Endothelial cell of umbilical vein (primary cell): ENCODE measurements around the gene LPP. TPM values are rescaled to one million over a fixed set of nuclear protein-coding genes. Genes with fewer than 3 reads are reported as not detected.

Experiments
- BruUV-seq: library from RNA; stranded (reverse); fragments of 400-500 nt; replicated peaks from 2 replicates; lab custom pipeline; 2021; lab: Mats Ljungman, UMichigan
- CTCF ChIA-PET: fragments of 300-600, 350-600 bp; sonication (Branson Sonifier 250); formaldehyde crosslinking; loops from one replicate; lab custom pipeline; 2021; ENCODE audit warnings: antibody characterized with exemption, inconsistent platforms; lab: Charles Lee
- POLR2A ChIA-PET: fragments of 300-600, 350-600 bp; sonication (Branson Sonifier 250); formaldehyde crosslinking; loops from one replicate; lab custom pipeline; 2021; ENCODE audit warnings: antibody characterized with exemption, inconsistent platforms; lab: Charles Lee
- DNase-seq: peaks from one replicate; pipeline ENCODE4 v3.0.0-alpha.2; 2011; ENCODE audit warnings: low read depth, low spot score
- FAIRE-seq: peaks from 2 replicates; lab custom pipeline; 2011; peaks lifted over from hg19 to GRCh38; lab: Jason Lieb, UNC
- H2AFZ ChIP-seq: 2 replicates; pipeline ENCODE4 v1.6.0; 2012; ENCODE audit warnings: low read depth, low read length, control low read depth, inconsistent platforms
- H3K27ac ChIP-seq: 2 replicates; pipeline ENCODE4 v1.5.1; 2011; ENCODE audit warnings: low read depth, mild to moderate bottlenecking, control low read depth, low read length, moderate library complexity; ENCODE audit not compliant: insufficient read depth
- H3K27me3 ChIP-seq, 2 experiments: 2 replicates each; pipeline versions ENCODE4 v1.6.0 to v1.6.1; 2011; ENCODE audit warnings: low read length in 2 of 2, mixed read lengths in 1 of 2; ENCODE audit not compliant: control insufficient read depth in 2 of 2, insufficient read depth in 2 of 2
- H3K36me3 ChIP-seq, 2 experiments: 2 replicates in 1 of 2; 3 replicates in 1 of 2; pipeline ENCODE4 v1.5.1; 2011; ENCODE audit warnings: low read length in 2 of 2, mild to moderate bottlenecking in 1 of 2, moderate library complexity in 1 of 2; ENCODE audit not compliant: control insufficient read depth in 2 of 2, insufficient read depth in 2 of 2; ENCODE audit errors: extremely low read depth in 1 of 2
- H3K4me1 ChIP-seq: 3 replicates; pipeline ENCODE4 v1.5.1; 2011; ENCODE audit warnings: mild to moderate bottlenecking, low read length; ENCODE audit not compliant: control insufficient read depth, insufficient read depth; ENCODE audit errors: extremely low read depth
- H3K4me2 ChIP-seq: 2 replicates; pipeline ENCODE4 v1.6.1; 2011; ENCODE audit warnings: low read length, control low read depth, mixed read lengths; ENCODE audit not compliant: insufficient read depth
- H3K4me3 ChIP-seq, 3 experiments: fragments of 200-600 bp in 1 of 3; sonication (generic), shearing (Covaris generic) in 1 of 3; replicated peaks in 1 of 3; 2 replicates each; pipeline ENCODE4 v1.5.1; 2011 to 2016; ENCODE audit warnings: control low read depth in 3 of 3, low read length in 3 of 3, mild to moderate bottlenecking in 2 of 3, inconsistent platforms in 1 of 3, low read depth in 1 of 3, moderate library complexity in 1 of 3; ENCODE audit not compliant: insufficient read depth in 1 of 3
- H3K79me2 ChIP-seq: 2 replicates; pipeline ENCODE4 v1.6.0; 2012; ENCODE audit warnings: low read length, inconsistent platforms; ENCODE audit not compliant: control insufficient read depth, insufficient read depth
- H3K9ac ChIP-seq: replicated peaks from 2 replicates; pipeline ENCODE3; 2011; ENCODE audit warnings: low read length, control low read depth; ENCODE audit not compliant: insufficient read depth; ENCODE audit errors: extremely low read depth
- H3K9me1 ChIP-seq: replicated peaks from 3 replicates; pipeline ENCODE4 v1.6.0; 2011; ENCODE audit warnings: mild to moderate bottlenecking, low read length; ENCODE audit not compliant: control insufficient read depth, insufficient read depth; ENCODE audit errors: extremely low read depth
- H3K9me3 ChIP-seq: replicated peaks from 2 replicates; pipeline ENCODE4 v1.5.1; 2012; ENCODE audit warnings: low read length, inconsistent platforms; ENCODE audit not compliant: control insufficient read depth, insufficient read depth
- H4K20me1 ChIP-seq: replicated peaks from 2 replicates; pipeline ENCODE3; 2011; ENCODE audit warnings: mild to moderate bottlenecking, low read length; ENCODE audit not compliant: control insufficient read depth, insufficient read depth; ENCODE audit errors: extremely low read depth
- EZH2 ChIP-seq: IDR thresholded peaks from 2 replicates; pipeline ENCODE4 v1.6.1; 2012; ENCODE audit warnings: borderline replicate concordance, low read depth, mild to moderate bottlenecking, moderate library complexity, low read length, inconsistent platforms; ENCODE audit not compliant: severe bottlenecking
- FOS ChIP-seq: IDR thresholded peaks from 2 replicates; pipeline ENCODE4 v1.6.1; 2011; ENCODE audit warnings: mild to moderate bottlenecking, low read length, moderate library complexity, borderline replicate concordance; ENCODE audit not compliant: insufficient read depth
- GATA2 ChIP-seq: IDR thresholded peaks from 2 replicates; pipeline ENCODE4 v1.7.0; 2011; ENCODE audit warnings: low read depth, mild to moderate bottlenecking, moderate library complexity, mixed read lengths, low read length; ENCODE audit not compliant: insufficient read length, insufficient read depth
- JUN ChIP-seq: IDR thresholded peaks from 2 replicates; pipeline ENCODE4 v1.6.1; 2011; ENCODE audit warnings: borderline replicate concordance, low read depth; ENCODE audit not compliant: insufficient read length, insufficient read depth
- MYC ChIP-seq: IDR thresholded peaks from one replicate; pipeline ENCODE4 v1.6.1; 2011; ENCODE audit warnings: mild to moderate bottlenecking, low read depth, low read length
- POLR2A ChIP-seq: IDR thresholded peaks from 2 replicates; pipeline ENCODE4 v1.6.1; 2012; ENCODE audit warnings: low read depth, mild to moderate bottlenecking, control low read depth, low read length
- POLR2AphosphoS5 ChIP-seq: IDR thresholded peaks from 2 replicates; pipeline ENCODE4 v1.6.1; 2012; ENCODE audit warnings: low read depth, mild to moderate bottlenecking, control low read depth, low read length, moderate library complexity; ENCODE audit not compliant: insufficient read depth
- dilution Hi-C: fragments of 300-500 bp; cut with MboI; formaldehyde crosslinking; loops from one replicate; pipeline ENCODE4 v1.15.0; 2019; ENCODE audit warnings: low sequenced_read_pairs; ENCODE audit not compliant: extremely low pct_ligation_motif_present
- intact Hi-C: fragments of 100-400 bp; cut with micrococcal nuclease; formaldehyde crosslinking; loops from one replicate; pipeline ENCODE4 v1.10.0; 2022
- polyA plus RNA-seq, 4 experiments: library from polyadenylated mRNA; depleted of rRNA in 3 of 4; stranded (reverse) in 3 of 4; unstranded in 1 of 4; fragments of >200 nt; gene quantifications; 2 replicates each; pipeline versions ENCODE4 v1.2.1 to v1.2.3, GENCODE V29; 2011 to 2012; ENCODE audit warnings: missing spikeins in 1 of 4
- total RNA-seq: library from RNA; stranded (reverse); gene quantifications from 2 replicates; pipeline ENCODE4 v1.2.3, GENCODE V29; 2021
- TF ChIP-seq, protein P1 (sequence below), 2 donors: IDR thresholded peaks; 1 replicate in 1 of 2; 2 replicates in 1 of 2; pipeline ENCODE4 v1.5.1; 2011; ENCODE audit warnings: low read length in 2 of 2, mild to moderate bottlenecking in 2 of 2, moderate library complexity in 2 of 2, control low read depth in 1 of 2, inconsistent platforms in 1 of 2, low read depth in 1 of 2; ENCODE audit not compliant: insufficient read depth in 1 of 2; ENCODE audit errors: extremely low read depth in 1 of 2
- TF ChIP-seq, protein P2 (sequence below): IDR thresholded peaks from 2 replicates; pipeline ENCODE4 v1.6.1; 2011; ENCODE audit not compliant: insufficient read depth, insufficient read length

LPP gene
- total and polyA plus RNA-seq, 2 donors (not counting 3 experiments of a cell fraction or from before 2014, with no cell fraction given): 16.9 to 153 TPM

DNA sequence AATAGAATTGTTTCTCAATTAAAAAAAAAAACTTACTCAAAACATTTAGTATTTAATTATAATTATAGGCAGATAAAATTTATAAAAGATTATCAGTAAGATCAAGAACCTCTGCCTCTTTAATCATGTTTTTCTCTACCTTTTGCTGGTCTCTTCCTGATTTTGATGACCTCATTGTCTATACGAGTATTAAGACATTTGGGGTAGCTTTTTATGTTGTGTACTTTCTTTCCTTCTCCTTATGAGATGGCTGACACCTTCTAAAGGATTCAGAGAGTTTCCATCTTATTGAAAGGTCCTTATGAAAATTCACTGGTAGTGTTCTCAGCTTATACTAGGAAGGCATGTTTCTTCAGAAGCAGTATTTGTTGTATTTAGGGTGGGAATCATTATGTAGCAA, 426.3 kb downstream of the LPP start:
- peaks cover 4% of the 10 kb centered on the region for H3K9me1 ChIP-seq
- dilution Hi-C loops (no loop called here), intact Hi-C loops (no loop called here)
- no peak for FAIRE-seq
- CTCF ChIA-PET: no interaction called here
- no TSS peak for BruUV-seq
- H3K79me2 ChIP-seq: no peaks in the 10 kb centered on the region
- POLR2A ChIA-PET: no interaction called here
- no peaks in the 10 kb centered on the region for H3K36me3 ChIP-seq
- H3K27me3 ChIP-seq: no peaks in the 10 kb centered on the region
- H4K20me1 ChIP-seq: no peaks in the 10 kb centered on the region
- H3K27ac ChIP-seq: no peak overlapping the region
- H3K4me2 ChIP-seq: no peak overlapping the region
- H3K4me1 ChIP-seq: peaks cover 19% of the 10 kb centered on the region
- H3K9ac ChIP-seq: no peak overlapping the region
- TF ChIP-seq POLR2A: no peak
- no peak for DNase-seq
- no peak overlapping the region for H3K4me3 ChIP-seq
- no peaks in the 10 kb centered on the region for H3K9me3 ChIP-seq
- no peak overlapping the region for H2AFZ ChIP-seq

DNA sequence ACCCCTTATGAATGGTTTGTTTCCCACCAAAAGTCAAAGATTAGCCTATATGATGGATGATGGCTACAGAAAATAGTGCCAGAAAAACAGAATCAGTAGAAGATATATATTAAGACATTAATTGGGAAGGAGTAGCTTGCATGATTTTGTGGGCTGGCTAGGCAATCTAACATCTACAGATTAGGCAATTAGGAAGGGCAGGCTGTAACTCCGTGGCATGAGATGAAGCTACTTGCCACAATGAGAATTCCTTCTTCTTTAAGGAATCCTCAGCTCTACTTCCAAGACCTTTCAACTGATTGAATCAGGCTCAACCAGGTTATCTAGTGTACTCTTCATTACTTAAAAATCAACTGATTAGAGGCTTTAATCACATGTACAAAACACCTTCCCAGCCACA, 426.7 kb downstream of the LPP start:
- H3K27ac ChIP-seq: no peak overlapping the region
- CTCF ChIA-PET: no interaction called here
- H3K9me1 ChIP-seq: peaks cover 4% of the 10 kb centered on the region
- H3K4me1 ChIP-seq: peaks cover 20% of the 10 kb centered on the region
- dilution Hi-C loops (no loop called here), intact Hi-C loops (no loop called here)
- no peaks in the 10 kb centered on the region for H3K9me3 ChIP-seq
- H4K20me1 ChIP-seq: no peaks in the 10 kb centered on the region
- H3K36me3 ChIP-seq: no peaks in the 10 kb centered on the region
- DNase-seq (no peak), FAIRE-seq (no peak)
- TF ChIP-seq JUN (no peak), EZH2 (no peak), POLR2AphosphoS5 (no peak), POLR2A (no peak), GATA2 (no peak), MYC (no peak), FOS (no peak)
- TF ChIP-seq, protein P1, sequence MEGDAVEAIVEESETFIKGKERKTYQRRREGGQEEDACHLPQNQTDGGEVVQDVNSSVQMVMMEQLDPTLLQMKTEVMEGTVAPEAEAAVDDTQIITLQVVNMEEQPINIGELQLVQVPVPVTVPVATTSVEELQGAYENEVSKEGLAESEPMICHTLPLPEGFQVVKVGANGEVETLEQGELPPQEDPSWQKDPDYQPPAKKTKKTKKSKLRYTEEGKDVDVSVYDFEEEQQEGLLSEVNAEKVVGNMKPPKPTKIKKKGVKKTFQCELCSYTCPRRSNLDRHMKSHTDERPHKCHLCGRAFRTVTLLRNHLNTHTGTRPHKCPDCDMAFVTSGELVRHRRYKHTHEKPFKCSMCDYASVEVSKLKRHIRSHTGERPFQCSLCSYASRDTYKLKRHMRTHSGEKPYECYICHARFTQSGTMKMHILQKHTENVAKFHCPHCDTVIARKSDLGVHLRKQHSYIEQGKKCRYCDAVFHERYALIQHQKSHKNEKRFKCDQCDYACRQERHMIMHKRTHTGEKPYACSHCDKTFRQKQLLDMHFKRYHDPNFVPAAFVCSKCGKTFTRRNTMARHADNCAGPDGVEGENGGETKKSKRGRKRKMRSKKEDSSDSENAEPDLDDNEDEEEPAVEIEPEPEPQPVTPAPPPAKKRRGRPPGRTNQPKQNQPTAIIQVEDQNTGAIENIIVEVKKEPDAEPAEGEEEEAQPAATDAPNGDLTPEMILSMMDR (IDR thresholded peaks at IDR 0.05; ENCODE audit: extremely low read depth in 1 of 2, insufficient read depth in 1 of 2, low read depth in 1 of 2, low read length in 2 of 2): no peak
- TF ChIP-seq, protein P2, sequence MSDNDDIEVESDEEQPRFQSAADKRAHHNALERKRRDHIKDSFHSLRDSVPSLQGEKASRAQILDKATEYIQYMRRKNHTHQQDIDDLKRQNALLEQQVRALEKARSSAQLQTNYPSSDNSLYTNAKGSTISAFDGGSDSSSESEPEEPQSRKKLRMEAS: no peak
- H3K9ac ChIP-seq: no peak overlapping the region
- H3K4me2 ChIP-seq: no peak overlapping the region
- BruUV-seq: no TSS peak
- H2AFZ ChIP-seq: no peak overlapping the region
- no peaks in the 10 kb centered on the region for H3K27me3 ChIP-seq
- H3K4me3 ChIP-seq: no peak overlapping the region
- no peaks in the 10 kb centered on the region for H3K79me2 ChIP-seq
- POLR2A ChIA-PET: no interaction called here
